Activated CD4-positive, alpha-beta T cell treated with anti-CD3 and anti-CD28 coated beads for 48 hours (primary cell): ENCODE data around the gene NAP1L5.

ENCODE experiments used
- DNase-seq: peaks from one replicate; pipeline ENCODE4 v3.0.0-alpha.2; 2020

Gene NAP1L5, protein sequence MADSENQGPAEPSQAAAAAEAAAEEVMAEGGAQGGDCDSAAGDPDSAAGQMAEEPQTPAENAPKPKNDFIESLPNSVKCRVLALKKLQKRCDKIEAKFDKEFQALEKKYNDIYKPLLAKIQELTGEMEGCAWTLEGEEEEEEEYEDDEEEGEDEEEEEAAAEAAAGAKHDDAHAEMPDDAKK

DNA sequence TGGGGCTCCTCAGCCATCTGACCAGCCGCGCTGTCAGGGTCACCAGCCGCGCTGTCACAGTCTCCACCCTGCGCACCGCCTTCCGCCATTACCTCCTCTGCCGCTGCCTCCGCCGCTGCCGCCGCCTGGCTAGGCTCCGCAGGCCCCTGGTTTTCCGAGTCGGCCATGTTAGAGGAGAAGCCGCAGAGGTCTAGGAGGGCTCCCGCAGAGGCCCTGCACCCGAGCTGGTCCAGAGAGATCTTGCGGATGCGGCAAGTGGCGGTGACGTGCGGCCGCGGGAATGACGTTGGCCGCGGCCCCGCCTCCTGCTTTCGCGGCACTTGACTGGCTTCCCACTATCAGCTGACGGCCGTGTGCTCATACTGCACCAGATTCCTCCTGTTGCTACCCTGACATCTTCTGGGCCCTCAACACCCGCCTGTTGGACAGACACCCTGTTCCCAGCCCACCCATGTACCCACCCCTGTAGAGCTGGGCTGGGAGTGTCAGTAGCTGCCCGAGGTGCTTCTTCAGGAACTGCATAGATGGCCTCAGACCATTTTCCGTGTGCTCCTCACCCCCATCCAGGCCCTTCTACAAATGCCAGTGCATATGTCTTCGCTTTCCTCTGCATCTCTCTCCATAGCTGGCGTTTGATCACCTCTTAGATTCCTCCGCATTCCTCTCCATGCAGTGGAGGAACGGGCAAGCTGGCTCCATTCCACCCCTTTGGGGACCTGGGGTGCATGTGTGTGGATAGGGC, at the start of gene NAP1L5:
Gene NAP1L5, minus strand, starts transcription at position 242 of the 742 bp plus-strand sequence. Its CDS starts 75 bp downstream, at position 167.
- peak; percentile 69 for DNase-seq

DNA sequence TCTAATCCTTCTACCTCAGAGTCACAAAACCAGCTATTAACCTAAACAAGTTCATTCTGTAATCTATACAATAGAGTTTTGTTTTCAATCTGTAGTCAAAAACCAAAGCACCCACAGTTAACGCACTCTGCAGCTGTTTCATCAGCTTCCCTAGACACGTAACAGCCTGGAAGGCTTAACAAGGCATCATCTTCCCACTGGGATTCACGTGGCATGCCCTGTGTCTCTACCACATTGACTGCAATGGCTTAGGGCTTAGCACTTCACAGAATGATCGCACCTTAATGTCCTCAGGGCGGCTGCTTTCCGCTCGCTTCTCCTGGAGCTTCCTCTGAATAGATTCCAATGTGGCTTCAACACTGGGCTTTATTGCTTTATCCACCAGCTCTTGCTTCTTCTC, 49.7 kb upstream of the NAP1L5 start:
- no peak for DNase-seq

DNA sequence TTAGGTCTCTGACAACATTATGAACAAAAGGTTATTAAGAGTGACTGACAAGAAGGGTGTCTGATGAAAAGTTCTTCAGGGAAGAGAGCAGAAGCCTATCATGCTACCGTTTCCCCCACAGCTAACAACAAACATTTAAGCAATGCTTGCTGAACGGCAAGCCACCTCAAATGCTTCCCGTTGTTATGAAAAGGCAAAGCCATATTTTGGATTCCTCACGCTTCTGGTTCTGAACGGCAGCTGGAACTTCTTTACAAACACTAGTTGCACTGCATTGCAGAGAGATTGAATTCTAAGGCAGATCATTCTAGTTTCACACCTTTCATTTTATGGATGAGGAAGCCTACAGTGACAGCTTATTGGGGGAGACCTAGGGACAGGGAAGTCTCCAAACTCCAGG, 48.6 kb upstream of the NAP1L5 start:
- no peak for DNase-seq

DNA sequence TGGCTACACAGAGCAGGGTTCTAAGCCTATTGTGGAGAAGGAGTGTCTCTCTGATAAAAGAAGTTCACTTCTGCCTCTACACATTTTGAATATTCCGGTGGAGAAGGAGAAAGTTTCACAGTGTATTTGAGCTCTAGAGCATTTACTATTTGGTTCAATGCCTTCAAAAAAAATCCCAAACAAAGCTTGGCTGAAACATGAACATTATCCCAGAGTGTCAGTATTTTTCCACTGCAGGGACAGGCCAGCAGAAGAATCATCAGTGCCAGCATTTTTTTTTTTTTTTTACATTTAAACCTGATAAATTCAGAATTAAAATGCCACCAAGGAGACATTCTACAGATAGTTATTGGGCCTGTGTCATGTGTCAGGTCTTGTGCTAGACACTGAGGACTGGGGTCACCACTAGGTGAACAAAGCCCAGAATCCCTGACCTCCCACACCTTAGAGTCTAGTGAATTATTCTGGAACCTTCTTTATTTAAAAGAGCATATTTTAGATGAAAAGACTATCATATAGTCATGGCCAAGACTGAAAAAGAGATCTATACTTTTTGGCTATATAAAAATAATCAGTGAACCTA, 48.0 kb upstream of the NAP1L5 start:
- no peak for DNase-seq

DNA sequence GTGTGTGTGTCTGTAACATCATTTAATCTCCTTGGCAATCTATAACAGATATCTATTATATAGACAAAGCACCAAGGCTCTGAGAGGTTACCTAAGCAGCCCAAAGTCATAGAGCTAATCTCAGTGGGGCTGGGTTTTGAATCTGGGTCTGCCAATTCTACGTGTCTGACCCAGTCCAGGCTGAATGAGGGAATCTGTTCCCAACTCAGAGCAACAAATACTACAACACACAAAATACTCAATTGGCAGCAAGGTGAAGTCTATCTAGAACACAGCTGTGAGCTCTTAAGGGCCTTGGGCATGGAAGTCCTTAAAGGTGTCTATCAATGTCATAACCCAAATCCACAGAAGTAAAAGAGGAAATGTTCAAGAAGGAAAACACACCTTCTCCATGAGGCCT, 47.5 kb upstream of the NAP1L5 start:
- DNase-seq, result no peak

DNA sequence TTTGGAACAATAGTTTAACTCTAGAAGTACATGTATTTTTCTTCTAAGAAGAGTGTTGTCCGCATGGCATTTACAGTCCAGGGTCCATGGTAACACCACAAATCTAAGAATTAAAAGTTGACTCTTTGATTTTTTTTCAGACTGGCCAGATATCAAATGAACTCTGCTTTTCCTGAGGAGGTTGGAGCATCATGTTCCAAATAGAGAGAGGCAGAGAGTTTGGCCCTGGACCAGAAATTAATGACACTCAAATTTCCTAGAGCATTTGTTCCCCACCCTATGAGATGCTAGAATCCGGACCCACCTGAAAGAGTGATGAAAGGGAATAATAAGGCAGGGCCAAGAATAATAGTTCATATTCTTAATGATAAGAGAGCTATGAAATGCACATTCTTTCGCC, 47.0 kb upstream of the NAP1L5 start:
- no peak for DNase-seq

DNA sequence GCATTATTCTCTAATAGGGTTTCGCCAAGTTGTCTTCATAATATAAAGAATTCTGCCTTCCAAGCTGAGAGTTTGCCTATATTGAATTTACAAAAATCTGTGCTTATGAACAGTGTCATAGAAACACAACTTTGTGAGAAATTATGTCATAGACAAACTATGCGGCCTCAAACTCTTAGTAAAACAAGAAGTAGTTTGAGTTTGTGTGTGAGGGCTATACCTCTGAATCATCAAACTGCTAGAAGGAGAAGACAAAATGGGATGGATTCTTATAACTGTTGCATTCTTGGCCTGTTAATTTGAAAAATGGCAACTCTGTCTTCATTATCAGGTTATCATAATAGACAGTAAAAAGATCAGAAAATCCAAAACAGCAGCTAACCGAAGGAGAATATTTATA, 46.1 kb upstream of the NAP1L5 start:
- DNase-seq, result no peak

DNA sequence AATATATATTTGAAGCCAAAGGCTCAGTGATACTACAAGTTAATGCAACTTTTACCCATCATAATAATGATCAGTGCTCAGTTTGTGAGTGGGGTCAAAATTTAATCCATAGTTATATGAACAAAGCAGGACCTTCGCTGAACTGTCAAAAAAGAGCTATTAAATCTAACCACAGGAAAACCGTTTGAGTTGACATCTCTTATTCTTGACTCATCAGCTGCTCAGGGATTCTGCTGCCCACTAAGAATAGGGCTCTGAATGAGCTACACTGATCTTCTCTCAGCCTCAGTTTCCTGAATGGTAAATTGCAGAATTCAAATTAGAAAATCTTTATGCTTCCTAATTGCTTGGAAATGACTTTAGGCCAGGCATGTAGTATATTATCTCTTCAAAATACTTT, 44.9 kb upstream of the NAP1L5 start:
- DNase-seq, result no peak

DNA sequence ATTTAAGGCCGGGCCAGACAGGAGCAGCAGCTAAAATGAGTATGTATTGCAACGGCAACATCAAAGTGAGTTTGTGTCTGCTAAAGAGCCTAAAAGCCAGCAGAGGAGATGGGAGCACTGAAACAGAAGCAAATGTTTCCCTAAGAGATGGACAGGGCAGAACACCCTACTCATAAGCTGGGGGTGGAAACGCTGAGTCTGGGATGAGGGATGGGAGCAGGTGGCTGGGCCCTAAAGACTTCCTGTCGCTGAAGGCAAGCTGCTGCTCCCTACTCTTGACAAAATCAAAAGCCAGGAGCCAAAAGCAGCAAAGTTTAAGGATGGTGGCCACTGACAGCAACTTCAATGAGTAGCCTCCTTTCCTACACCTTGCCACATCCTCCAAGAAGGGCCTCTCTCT, 40.6 kb upstream of the NAP1L5 start:
- DNase-seq, result no peak

DNA sequence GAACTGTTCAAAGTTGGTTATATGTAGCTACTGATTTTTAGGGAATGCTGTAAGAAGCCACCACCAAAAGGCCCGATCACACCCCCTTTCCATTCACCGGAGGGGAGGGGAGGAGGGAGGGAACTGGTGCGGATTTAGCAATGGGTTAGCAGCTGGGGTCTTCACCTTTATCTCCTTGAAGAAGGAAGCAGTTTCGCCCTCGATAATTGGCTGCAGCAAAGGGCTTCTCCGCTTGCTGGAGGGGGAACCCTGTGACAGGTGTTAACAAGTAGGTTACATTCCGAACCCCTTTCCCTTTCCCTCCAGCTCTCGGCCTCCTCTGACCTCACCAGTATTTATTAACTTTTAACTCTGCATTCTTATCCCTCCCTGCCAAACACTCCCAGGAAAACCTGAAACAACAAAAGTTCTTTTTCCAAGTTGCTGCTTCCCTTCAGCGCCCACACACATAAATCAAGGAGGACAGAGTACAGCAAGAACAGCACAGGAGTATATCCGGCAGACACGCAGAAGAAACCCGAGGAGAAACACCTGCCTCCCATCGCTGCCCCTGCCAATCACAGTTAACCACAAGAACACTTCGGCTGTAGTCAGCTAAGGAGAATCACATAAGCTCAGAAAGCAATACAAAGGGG, 39.8 kb upstream of the NAP1L5 start:
- DNase-seq, result peak; percentile 27

DNA sequence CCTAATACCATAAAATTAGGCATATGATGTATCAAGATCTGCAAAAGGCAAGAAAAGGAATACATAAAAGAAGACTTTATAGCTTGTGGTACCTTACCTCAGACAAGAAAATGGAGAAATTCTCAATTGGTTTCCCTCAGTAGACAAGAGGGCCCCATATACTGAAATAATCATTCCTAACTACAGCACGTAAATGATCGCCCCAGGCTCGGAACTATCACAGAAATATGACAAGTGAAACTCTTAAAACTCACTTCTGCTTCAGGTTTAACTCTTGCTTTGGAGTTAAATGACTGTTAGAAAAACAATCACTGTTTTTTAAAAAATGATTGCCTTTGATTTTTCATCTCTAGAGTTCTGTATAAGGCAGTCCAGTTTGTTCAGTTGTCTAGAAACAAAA, 38.6 kb upstream of the NAP1L5 start:
- no peak for DNase-seq

DNA sequence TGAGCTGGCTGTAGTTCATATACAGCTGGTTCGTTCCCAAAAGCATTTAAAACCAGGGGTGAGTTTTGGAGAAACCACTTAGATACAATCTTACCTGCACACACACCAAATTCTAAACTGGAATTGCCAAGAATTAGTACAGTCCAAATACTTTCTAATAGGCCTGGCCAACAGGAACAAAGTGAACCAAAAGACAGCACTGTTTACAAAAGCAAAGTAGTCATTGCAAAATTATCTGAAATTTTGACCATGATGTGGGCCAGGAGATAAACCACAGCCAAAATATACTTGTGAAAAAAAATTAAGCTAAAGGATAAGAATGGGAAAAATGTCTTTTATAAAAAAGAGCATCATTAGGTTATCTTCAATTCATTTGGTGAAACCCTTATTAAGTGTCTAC, 37.9 kb upstream of the NAP1L5 start:
- DNase-seq, result no peak

DNA sequence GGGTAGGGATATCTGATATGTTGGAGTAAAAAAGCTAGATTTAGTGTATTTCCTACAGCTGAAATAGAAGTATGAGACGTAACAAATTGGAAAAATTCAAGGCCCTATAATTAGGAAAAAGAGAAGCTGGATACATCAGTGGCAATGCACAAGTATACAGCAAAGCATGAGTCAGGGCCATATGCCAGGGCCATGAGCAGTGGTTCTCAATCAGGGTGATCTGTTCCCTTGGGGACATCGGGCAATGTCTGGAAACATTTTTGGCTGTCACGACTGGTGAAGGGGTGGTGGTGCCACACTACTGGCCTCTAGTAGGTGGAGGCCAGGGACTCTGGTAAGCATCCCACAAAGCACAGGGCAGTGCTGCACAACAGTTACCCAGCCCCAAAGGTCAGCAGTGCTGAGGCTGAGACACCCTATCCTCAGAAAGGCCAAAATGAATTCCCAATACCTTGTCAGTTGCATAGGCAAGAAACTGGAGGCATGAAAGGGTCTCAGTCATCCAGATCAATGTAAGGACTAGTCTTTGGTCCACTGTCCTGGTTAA, 36.8 kb upstream of the NAP1L5 start:
- no peak for DNase-seq

DNA sequence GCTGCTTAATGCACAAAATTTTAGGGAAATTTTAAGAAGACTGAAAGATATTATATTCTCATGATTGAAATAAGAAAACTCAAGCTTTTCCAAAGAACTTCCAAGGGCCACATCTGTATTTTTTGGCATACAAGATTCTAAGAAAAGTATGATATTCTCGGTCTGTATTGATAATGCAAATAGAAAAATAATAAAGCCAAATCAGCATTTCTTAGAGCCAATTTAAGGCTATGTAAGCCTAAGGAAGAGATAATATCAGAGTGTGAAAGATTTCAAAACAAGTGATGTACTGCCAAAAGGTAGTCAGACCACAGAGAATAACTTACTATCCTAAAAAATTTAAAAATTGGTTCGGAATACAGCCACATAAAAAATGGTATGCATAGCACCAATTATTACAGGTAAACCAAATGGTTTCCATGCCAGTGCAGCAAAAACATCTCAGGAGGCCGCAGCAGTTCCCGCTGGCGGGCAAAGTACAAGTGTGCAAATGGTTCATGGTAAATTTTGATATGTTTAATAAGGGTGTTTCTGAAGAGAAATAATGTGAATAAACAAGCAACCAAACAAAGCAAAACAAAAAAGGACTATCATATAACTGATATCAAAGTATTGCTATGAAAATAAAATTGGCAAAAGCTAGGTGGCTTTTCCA, 35.2 kb upstream of the NAP1L5 start:
- DNase-seq, result no peak

DNA sequence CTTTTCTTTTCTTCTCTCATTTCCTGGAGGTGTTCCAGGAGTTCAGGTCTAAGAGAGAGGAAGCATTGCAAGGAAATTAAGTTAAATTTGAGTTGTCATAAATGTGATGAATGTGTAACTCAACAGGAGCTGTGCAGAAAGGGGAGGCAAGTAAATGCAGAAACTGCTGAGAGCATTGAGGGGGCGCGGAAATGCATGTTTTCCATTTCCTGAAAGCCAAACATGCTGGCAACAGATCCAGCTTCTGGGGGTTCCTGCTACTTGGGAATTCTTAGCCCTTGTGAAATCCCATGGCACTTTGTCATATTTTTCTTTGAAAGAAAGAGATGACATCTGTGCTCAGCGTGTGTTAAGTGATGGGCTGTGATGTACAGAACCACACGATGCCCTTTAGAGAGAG, 33.8 kb upstream of the NAP1L5 start:
- no peak for DNase-seq

DNA sequence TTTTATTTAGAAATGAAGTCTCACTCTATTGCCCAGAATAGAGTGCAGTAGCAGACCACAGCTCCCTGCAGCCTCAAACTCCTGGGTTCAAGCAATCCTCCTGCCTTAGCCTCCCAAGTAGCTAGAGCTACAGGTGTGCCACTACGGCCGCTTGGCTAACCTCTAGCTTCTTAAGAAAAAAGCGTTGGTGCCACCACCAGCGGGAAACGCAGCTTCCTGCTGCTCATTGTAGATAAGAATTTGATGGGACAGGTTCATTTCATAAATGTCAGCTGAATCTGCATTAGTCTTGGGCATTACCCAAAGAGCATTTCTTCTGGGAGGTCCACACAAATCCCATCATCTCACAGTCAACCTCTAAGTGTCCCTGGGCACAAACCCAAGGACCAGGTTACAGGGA, 33.2 kb upstream of the NAP1L5 start:
- no peak for DNase-seq

DNA sequence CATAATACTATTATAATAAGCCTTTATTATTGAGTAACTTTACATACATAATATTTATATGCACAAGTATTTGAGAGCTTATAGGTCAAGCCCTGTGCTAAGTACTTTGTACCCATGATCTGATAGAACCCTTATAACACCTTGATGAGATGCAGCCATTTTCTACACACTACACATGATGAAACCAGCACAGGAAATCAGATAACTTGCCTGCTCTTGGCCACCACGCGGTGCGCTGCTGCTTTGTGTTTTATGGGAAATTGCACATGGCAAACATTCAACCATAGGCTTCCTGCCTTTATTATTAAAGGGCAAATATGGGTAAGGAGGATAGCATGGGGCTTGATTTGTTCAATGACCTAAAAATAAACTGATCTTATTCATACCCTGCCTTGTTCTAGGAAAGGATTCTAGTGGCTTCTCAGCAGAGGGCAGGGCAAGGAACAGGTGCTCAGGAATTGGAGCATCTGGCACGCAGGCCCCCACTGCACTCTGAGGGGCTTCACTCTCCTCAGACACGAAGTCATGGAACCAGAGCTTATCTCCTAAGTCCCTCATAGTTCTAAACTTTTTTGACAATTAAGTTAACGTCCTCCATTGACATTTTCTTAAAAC, 31.6 kb upstream of the NAP1L5 start:
- no peak for DNase-seq

DNA sequence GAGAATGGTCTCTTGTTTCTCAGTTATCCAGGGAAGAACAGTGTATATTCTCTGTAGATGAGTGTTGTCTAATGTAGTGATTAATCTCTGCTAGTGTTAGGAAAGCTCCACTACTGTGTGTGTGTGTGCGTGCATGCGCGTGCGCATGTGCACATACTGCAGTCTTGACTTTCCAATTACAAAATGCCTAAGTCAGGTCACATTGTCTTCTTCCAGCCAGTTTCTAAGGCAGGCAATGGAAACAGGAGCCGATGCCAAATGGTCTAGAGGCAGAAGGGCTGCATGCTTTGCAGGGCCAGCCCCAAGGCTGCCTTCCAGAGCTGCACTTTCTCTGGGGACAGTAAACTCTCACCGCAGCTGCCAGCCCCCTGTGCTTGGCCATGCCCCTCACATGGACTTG, 30.5 kb upstream of the NAP1L5 start:
- no peak for DNase-seq

DNA sequence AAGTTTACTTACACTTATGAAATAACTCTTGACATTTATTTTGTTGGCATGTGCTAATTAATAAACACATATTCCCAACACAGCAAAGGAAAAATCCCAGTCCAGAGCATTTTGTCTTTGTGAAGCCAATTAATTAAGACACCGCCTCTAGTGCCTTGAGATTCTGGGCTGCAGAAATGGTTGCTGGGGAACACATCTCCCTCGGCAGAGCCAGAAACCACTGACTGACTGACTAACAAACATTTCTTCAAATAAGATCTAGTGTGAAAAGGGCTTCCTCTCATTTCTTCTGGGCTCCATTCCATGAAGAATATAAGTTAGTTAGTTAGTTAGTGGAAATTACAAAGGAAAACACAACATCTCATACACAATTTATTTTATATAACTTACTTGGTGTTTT, 28.4 kb upstream of the NAP1L5 start:
- no peak for DNase-seq

DNA sequence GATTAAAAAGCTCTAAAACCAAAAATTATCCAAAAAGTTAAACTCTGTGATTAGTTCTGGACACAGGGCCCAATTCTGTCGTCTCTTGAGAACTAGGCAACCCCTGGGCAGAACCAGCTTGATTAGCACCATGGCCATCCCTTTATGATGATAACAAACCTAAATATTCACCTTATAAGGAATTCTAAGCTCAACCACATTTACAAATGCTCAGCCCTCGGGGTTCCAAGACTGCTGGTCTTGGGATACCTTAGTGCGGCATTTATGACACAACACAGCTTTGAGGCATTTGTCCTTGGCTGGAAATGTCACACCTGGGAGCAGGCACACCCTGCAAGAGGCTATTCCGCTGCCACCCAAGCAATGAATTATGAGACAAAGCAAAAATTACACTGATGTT, 27.5 kb upstream of the NAP1L5 start:
- DNase-seq, result no peak

DNA sequence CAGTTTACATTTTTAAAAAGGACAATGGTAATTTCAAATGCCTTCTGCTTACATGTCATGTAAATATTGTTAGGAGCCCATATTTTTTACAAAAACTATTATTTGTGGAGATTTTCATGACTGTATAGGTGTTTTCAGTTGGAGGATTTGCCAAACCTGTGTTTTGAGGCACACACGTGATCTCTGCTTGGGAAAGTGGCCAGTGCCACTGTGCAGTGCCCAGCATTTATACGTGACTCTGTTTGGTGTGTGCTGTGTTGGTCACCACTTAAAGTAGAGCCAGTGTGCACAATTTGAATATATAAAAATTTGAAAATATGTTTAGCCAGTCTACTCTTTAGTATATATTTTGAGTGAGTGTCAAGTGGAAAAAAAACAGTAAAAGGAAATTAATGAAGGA, 26.8 kb upstream of the NAP1L5 start:
- no peak for DNase-seq

DNA sequence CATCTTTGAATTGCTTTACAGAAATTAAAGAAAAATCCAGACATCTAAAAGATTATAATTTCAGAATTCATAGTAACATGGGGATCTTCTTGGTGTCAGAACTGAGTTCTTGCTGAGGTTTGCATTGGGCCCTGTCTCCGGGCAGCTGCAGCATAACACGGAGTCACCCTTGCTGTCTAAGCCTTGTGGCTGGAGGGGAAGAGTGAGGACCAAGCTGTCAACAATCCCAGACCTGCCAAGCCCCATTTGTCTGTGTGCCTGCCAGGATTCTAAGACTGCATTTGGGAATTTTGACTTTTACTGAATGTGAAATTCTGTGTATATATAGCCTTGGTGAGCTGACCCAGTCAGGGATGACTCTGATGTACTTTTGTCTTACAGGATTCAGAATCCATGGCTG, 25.2 kb upstream of the NAP1L5 start:
- DNase-seq, result no peak

DNA sequence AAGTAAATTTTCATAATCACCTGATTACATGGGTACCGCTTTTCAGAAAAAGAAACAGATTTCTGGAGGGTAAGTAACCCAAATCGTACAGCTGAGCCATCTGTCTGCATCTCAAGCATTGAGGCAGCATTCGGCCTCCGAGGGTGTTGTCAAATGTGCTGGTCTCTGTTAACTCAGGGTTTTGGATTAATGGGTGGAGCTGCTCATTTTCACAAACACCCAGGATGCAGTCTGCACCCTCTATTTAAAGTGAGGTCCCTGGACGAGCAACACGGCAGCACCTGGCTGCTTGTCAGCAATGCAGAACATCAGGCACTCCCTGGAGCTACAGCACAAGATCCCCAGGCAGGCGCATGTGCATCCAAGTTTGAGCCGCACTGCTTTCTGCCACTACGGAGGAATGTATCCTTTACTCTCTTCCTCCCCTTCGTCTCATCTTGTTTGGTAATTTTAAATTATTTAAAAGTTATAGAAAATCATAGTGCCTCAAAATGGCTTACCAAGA, 24.7 kb upstream of the NAP1L5 start:
- no peak for DNase-seq
